Subcutaneous adipose tissue (tissue), 4 donors: ENCODE data around the gene ATP9A. TPM values are rescaled to one million over a fixed set of nuclear protein-coding genes. Genes with fewer than 3 reads are reported as not detected.

Source experiments
- CTCF ChIP-seq: fragments of 450-650 bp; IDR thresholded peaks from one replicate; pipeline ENCODE4 v1.5.1; 2016; ENCODE audit warnings: low read depth, mild to moderate bottlenecking, control low read depth, antibody characterized with exemption, moderate library complexity
- total RNA-seq, 4 donors: library from RNA; depleted of rRNA; stranded (reverse); fragments of >200 nt; gene quantifications; one replicate each; pipeline ENCODE4 v1.1.0, GENCODE V29; 2016

The ATP9A gene
- total RNA-seq, 4 donors from 2014 or later = 77.2 to 128 (median 88.6) TPM

- no peak for TF ChIP-seq CTCF
Measured at GRCh38 chr20:51654060-51654459, 114.1 kb downstream of the ATP9A start.

GRCh38 chr20:51653226-51653625 is 115.0 kb downstream of the ATP9A start:
- no peak for TF ChIP-seq CTCF

GRCh38 chr20:51651921-51652549 is 116.2 kb downstream of the ATP9A start:
- no peak for TF ChIP-seq CTCF

GRCh38 chr20:51650685-51651134 is 117.5 kb downstream of the ATP9A start:
- TF ChIP-seq CTCF = no peak

GRCh38 chr20:51648571-51648947 is 119.6 kb downstream of the ATP9A start:
- no peak for TF ChIP-seq CTCF

GRCh38 chr20:51647674-51648570 is 120.3 kb downstream of the ATP9A start:
- TF ChIP-seq CTCF = no peak

- TF ChIP-seq CTCF = no peak
Measured at GRCh38 chr20:51643390-51643789, 124.8 kb downstream of the ATP9A start.
